Astrocyte of the spinal cord (primary cell): ENCODE data around the gene NTHL1.

Experiments
- DNase-seq: peaks from one replicate; pipeline ENCODE4 v3.0.0; 2011; ENCODE audit warnings: low read depth, low spot score
- H3K4me3 ChIP-seq: 2 replicates; pipeline ENCODE4 v1.5.1; 2011; ENCODE audit warnings: low read depth, mild to moderate bottlenecking, low read length, moderate library complexity
- CTCF ChIP-seq: IDR thresholded peaks from 2 replicates; pipeline ENCODE4 v1.5.1; 2012; ENCODE audit warnings: low read depth, mild to moderate bottlenecking, low read length, inconsistent platforms
- in situ Hi-C: cut with HindIII; loops from 2 replicates; pipeline ENCODE4 v1.10.0; 2017; ENCODE audit warnings: low sequenced_read_pairs

The NTHL1 gene

GRCh38 chr16:2047330-2048115 is at the start of gene NTHL1, which contains the start of gene TSC2:
TSS of gene NTHL1 (minus strand) at chr16:2047834. CDS start at chr16:2047823, 11 bp downstream.
TSS of gene TSC2 (plus strand) at chr16:2047985. CDS start at chr16:2048616, 631 bp downstream.
- TF ChIP-seq CTCF = peak; percentile 32
- in situ Hi-C loops = no loop called here
- peak within 1 kb of the TSS; percentile 72 for H3K4me3 ChIP-seq
- peak; percentile 96 for DNase-seq

GRCh38 chr16:2096853-2097595 is 49.4 kb upstream of the NTHL1 start:
- in situ Hi-C loops = no loop called here
- H3K4me3 ChIP-seq = no peak overlapping the region
- DNase-seq = no peak
- TF ChIP-seq CTCF = no peak

GRCh38 chr16:2095918-2096582 is 48.4 kb upstream of the NTHL1 start:
- H3K4me3 ChIP-seq = no peak overlapping the region
- no peak for TF ChIP-seq CTCF
- in situ Hi-C loops = no loop called here
- no peak for DNase-seq

GRCh38 chr16:2095315-2095853 is 47.8 kb upstream of the NTHL1 start:
- in situ Hi-C loops = no loop called here
- DNase-seq = no peak
- no peak for TF ChIP-seq CTCF
- H3K4me3 ChIP-seq = no peak overlapping the region

- DNase-seq = no peak
- TF ChIP-seq CTCF = no peak
- no peak overlapping the region for H3K4me3 ChIP-seq
- in situ Hi-C loops = no loop called here
Observed at GRCh38 chr16:2093793-2094192, 46.2 kb upstream of the NTHL1 start.

- no peak overlapping the region for H3K4me3 ChIP-seq
- no peak for TF ChIP-seq CTCF
- DNase-seq = no peak
- in situ Hi-C loops = no loop called here
Observed at GRCh38 chr16:2092866-2093265, 45.2 kb upstream of the NTHL1 start.
